Measurements from ENCODE around the gene CSTF1. TPM values are rescaled to one million over a fixed set of nuclear protein-coding genes. Genes with fewer than 3 reads are reported as not detected.

Gene CSTF1
- total RNA-seq, 1 experiment from 2014 or later = 44.5 TPM

DNA sequence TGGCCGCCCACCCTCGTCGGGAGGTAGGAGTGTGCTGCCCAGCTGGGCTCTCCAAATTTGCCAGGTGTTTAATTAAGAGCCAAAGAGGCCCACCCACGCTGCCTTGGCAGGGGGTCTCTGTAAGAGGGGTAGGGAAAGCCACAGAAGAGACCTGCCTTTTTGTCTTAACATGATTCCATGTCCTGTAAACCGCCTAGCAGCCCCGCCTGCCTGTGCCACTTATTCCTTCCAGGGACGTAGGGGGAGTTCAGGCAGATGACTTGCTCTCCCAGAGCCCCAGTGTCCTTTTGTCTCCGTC lies 31.6 kb upstream of the CSTF1 start:
- ChIA-PET POLR2A (no interaction called here), RAD21 (ENCODE audit: low non-redundant PET in 1 of 2, low total read pairs in 2 of 2, uncharacterized antibody in 2 of 2, unreplicated experiment in 2 of 2) (no interaction called here), CTCF (no interaction called here)
- H3K4me3 ChIP-seq (replicated peaks in 1 of 2; ENCODE audit: low read depth in 1 of 2, low read length in 2 of 2) = no peak overlapping the region
- H2AFZ ChIP-seq (ENCODE audit: low read depth, low read length, poor library complexity, severe bottlenecking) = no peak overlapping the region
- H3K4me2 ChIP-seq (ENCODE audit: low read length) = no peak overlapping the region
- DNase-seq (ENCODE audit: low read depth, low spot score) = no peak
- no peaks in the 10 kb centered on the region for H3K36me3 ChIP-seq (ENCODE audit: control insufficient read depth in 1 of 2, insufficient read depth in 2 of 2, low read length in 2 of 2)
- no peaks in the 10 kb centered on the region for H3K79me2 ChIP-seq (ENCODE audit: insufficient read depth, low read length)
- no peak for ATAC-seq
- H3K9ac ChIP-seq (ENCODE audit: low read length) = no peak overlapping the region
- peaks cover 7 to 21% of the 10 kb centered on the region in 2 experiments for H3K4me1 ChIP-seq (ENCODE audit: control insufficient read depth in 1 of 2, insufficient read depth in 2 of 2, low read length in 2 of 2)
- no peaks in the 10 kb centered on the region for H4K20me1 ChIP-seq (ENCODE audit: insufficient read depth)
- no peaks in the 10 kb centered on the region for H3K9me3 ChIP-seq (ENCODE audit: control insufficient read depth in 1 of 2, insufficient read depth in 1 of 2, low read depth in 1 of 2, low read length in 2 of 2)
- no peaks in the 10 kb centered on the region for H3K9me2 ChIP-seq (ENCODE audit: insufficient read depth)
- H3K27ac ChIP-seq (ENCODE audit: low read depth, low read length) = no peak overlapping the region
- TF ChIP-seq CEBPB (IDR thresholded peaks at IDR 0.05; ENCODE audit: low read depth) (no peak), SRF (IDR thresholded peaks at IDR 0.05; ENCODE audit: low read depth) (no peak), YY1 (IDR thresholded peaks at IDR 0.05; ENCODE audit: extremely low read depth, insufficient replicate concordance, low read depth, low read length) (no peak), EGR1 (IDR thresholded peaks at IDR 0.05; ENCODE audit: low read depth) (no peak), CBX3 (IDR thresholded peaks at IDR 0.05; ENCODE audit: low read depth) (no peak), EZH2phosphoT487 (IDR thresholded peaks at IDR 0.05; ENCODE audit: borderline replicate concordance) (no peak), POLR2AphosphoS5 (IDR thresholded peaks at IDR 0.05; ENCODE audit: low read depth, low read length) (no peak), ZFX (IDR thresholded peaks at IDR 0.05) (no peak), SP1 (IDR thresholded peaks at IDR 0.05; ENCODE audit: low read depth) (no peak), RAD21 (IDR thresholded peaks at IDR 0.05; ENCODE audit: low read depth) (no peak), JUND (IDR thresholded peaks at IDR 0.05) (no peak), FOSL1 (IDR thresholded peaks at IDR 0.05; ENCODE audit: low read depth) (no peak), TCF7L2 (IDR thresholded peaks at IDR 0.05; ENCODE audit: borderline replicate concordance, extremely low read depth, insufficient read depth, insufficient read length) (no peak), POLR2A (IDR thresholded peaks at IDR 0.05; ENCODE audit: borderline replicate concordance, extremely low read depth, insufficient read depth, insufficient read length) (no peak)
- TF ChIP-seq, protein P1, sequence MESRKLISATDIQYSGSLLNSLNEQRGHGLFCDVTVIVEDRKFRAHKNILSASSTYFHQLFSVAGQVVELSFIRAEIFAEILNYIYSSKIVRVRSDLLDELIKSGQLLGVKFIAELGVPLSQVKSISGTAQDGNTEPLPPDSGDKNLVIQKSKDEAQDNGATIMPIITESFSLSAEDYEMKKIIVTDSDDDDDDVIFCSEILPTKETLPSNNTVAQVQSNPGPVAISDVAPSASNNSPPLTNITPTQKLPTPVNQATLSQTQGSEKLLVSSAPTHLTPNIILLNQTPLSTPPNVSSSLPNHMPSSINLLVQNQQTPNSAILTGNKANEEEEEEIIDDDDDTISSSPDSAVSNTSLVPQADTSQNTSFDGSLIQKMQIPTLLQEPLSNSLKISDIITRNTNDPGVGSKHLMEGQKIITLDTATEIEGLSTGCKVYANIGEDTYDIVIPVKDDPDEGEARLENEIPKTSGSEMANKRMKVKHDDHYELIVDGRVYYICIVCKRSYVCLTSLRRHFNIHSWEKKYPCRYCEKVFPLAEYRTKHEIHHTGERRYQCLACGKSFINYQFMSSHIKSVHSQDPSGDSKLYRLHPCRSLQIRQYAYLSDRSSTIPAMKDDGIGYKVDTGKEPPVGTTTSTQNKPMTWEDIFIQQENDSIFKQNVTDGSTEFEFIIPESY (IDR thresholded peaks at IDR 0.05; ENCODE audit: extremely low read depth, insufficient replicate concordance, low read length) = no peak
- TF ChIP-seq, protein P2, sequence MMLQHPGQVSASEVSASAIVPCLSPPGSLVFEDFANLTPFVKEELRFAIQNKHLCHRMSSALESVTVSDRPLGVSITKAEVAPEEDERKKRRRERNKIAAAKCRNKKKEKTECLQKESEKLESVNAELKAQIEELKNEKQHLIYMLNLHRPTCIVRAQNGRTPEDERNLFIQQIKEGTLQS (IDR thresholded peaks at IDR 0.05) = no peak
- TF ChIP-seq, protein P3, sequence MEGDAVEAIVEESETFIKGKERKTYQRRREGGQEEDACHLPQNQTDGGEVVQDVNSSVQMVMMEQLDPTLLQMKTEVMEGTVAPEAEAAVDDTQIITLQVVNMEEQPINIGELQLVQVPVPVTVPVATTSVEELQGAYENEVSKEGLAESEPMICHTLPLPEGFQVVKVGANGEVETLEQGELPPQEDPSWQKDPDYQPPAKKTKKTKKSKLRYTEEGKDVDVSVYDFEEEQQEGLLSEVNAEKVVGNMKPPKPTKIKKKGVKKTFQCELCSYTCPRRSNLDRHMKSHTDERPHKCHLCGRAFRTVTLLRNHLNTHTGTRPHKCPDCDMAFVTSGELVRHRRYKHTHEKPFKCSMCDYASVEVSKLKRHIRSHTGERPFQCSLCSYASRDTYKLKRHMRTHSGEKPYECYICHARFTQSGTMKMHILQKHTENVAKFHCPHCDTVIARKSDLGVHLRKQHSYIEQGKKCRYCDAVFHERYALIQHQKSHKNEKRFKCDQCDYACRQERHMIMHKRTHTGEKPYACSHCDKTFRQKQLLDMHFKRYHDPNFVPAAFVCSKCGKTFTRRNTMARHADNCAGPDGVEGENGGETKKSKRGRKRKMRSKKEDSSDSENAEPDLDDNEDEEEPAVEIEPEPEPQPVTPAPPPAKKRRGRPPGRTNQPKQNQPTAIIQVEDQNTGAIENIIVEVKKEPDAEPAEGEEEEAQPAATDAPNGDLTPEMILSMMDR (IDR thresholded peaks at IDR 0.05 in 2 of 3, conservative IDR thresholded peaks at IDR 0.05 in 1 of 3; ENCODE audit: borderline replicate concordance in 1 of 3, insufficient read depth in 1 of 3, low read depth in 2 of 3, low read length in 2 of 3) = no peak
- TF ChIP-seq, protein P4, sequence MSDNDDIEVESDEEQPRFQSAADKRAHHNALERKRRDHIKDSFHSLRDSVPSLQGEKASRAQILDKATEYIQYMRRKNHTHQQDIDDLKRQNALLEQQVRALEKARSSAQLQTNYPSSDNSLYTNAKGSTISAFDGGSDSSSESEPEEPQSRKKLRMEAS (IDR thresholded peaks at IDR 0.05) = no peak
- no TSS peak for BruUV-seq (replicated peaks)
- no peaks in the 10 kb centered on the region for H3K27me3 ChIP-seq (ENCODE audit: insufficient read depth, low read length)
- intact Hi-C loops (cut with micrococcal nuclease) = no loop called here
